Urinary bladder (tissue), 4 donors: ENCODE measurements around the gene NPAS3. TPM values are rescaled to one million over a fixed set of nuclear protein-coding genes. Genes with fewer than 3 reads are reported as not detected.

Experiments
- DNase-seq: peaks from one replicate; pipeline ENCODE4 v3.0.0-alpha.2; 2015; ENCODE audit errors: extremely low spot score
- H3K27ac ChIP-seq: one replicate; pipeline ENCODE4 v1.5.1; 2013; ENCODE audit warnings: low read depth, mild to moderate bottlenecking, moderate library complexity
- H3K36me3 ChIP-seq: one replicate; pipeline ENCODE4 v1.6.1; 2013; ENCODE audit warnings: mild to moderate bottlenecking, moderate library complexity; ENCODE audit not compliant: insufficient read depth
- H3K4me1 ChIP-seq: one replicate; pipeline ENCODE4 v1.6.1; 2013; ENCODE audit warnings: mild to moderate bottlenecking, moderate library complexity; ENCODE audit not compliant: insufficient read depth
- H3K4me3 ChIP-seq: one replicate; pipeline ENCODE4 v1.5.1; 2013; ENCODE audit warnings: low read depth, low read length
- WGBS: extraction: QIAGEN DNeasy Blood & Tissue Kit; methylation state at CpG from one replicate; pipeline ENCODE4 v1.1.7; 2013; 5-methylcytosine and 5-hydroxymethylcytosine counted together
- polyA plus RNA-seq: library from polyadenylated mRNA; stranded (reverse); fragments of 200-250 nt; gene quantifications from one replicate; pipeline ENCODE4 v1.2.3, GENCODE V29; 2013
- total RNA-seq: library from RNA; depleted of rRNA; stranded (reverse); fragments of >200 nt; gene quantifications from one replicate; pipeline ENCODE4 v1.2.3, GENCODE V29; 2014
- donor health status: healthy with polysubstance abuse.
- donor health status: healthy.

Gene NPAS3
- total and polyA plus RNA-seq, 2 donors: 1.0 to 7.1 TPM

- Histone ChIP-seq H3K27ac (no peak overlapping the region), H3K4me3 (no peak overlapping the region), H3K4me1 (no peaks in the 10 kb centered on the region), H3K36me3 (no peaks in the 10 kb centered on the region)
- DNase-seq: no peak
- WGBS: 82% methylated on average over 6 of the region's 6 CpGs
Measured at GRCh38 chr14:33618361-33619105, 679.9 kb downstream of the NPAS3 start.

DNA sequence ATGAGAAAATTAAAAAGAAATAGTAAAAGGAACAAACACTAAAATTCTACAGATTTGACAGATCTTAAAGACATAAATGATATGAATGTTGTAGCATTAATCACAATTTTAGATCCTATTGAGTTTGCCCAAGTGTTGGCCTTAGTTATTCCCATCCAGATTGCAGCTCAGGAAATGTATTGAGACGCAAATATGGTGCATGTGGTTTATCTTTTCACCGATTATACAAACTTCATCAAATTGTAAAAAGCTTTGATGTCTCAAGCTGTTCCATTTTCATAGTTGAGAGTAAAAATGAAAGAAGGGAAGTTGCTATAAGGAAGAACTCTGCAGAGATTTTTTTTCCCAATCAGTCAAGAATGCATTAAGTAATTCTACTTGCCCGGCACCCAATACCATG is 683.8 kb downstream of the NPAS3 start:
- Histone ChIP-seq H3K4me1 (no peaks in the 10 kb centered on the region), H3K4me3 (no peak overlapping the region), H3K27ac (no peak overlapping the region), H3K36me3 (no peaks in the 10 kb centered on the region)
- no peak for DNase-seq
- 89% methylated on average over 3 of the region's 3 CpGs for WGBS

- Histone ChIP-seq H3K36me3 (no peaks in the 10 kb centered on the region), H3K27ac (no peak overlapping the region), H3K4me3 (no peak overlapping the region), H3K4me1 (no peaks in the 10 kb centered on the region)
- DNase-seq: no peak
Measured at GRCh38 chr14:33629792-33630191, 691.1 kb downstream of the NPAS3 start.

DNA sequence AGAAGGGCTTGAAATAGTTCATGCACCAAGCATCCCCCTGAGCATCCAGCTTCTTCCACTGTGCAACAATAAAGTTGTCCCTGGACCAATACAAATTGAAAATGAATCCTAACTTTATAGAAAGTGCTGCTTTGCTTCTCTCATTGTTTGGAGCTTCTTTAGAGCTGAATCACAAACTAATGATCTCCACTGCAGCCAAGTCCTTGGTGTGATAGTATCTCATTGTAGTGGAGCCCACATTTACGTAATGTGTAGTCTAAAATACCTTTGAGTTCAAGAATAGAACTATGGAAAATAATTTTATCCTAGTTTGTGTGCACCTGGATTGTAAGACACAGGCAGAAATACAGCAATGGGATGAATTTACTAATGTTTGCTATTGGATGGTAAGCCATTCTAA is 692.3 kb downstream of the NPAS3 start:
- H3K4me1 ChIP-seq: no peaks in the 10 kb centered on the region
- no peak overlapping the region for H3K4me3 ChIP-seq
- no peak overlapping the region for H3K27ac ChIP-seq
- 92% methylated on average over 1 of the region's 1 CpG for WGBS
- H3K36me3 ChIP-seq: no peaks in the 10 kb centered on the region
- no peak for DNase-seq

DNA sequence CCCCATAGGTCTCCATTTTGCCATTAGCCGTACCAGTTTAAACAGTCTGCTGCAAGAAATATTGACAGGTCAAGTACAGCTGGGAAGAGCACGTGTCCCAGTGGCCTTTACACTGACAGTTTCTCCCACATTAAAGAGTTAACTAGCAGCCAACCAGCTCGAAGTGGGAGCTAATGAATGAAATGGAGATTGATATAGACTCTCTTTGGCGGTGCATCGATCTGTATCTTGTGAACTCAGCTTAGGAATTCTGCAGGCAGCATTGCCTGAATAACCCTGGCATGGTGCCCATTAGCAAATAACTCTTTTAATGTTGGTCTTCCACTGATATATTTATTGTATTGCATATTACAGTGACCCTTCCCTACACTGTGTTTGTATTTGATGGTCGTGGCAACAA is 692.8 kb downstream of the NPAS3 start:
- WGBS: 57% methylated on average over 6 of the region's 6 CpGs
- no peaks in the 10 kb centered on the region for H3K4me1 ChIP-seq
- H3K27ac ChIP-seq: no peak overlapping the region
- H3K36me3 ChIP-seq: no peaks in the 10 kb centered on the region
- H3K4me3 ChIP-seq: no peak overlapping the region
- DNase-seq: no peak

DNA sequence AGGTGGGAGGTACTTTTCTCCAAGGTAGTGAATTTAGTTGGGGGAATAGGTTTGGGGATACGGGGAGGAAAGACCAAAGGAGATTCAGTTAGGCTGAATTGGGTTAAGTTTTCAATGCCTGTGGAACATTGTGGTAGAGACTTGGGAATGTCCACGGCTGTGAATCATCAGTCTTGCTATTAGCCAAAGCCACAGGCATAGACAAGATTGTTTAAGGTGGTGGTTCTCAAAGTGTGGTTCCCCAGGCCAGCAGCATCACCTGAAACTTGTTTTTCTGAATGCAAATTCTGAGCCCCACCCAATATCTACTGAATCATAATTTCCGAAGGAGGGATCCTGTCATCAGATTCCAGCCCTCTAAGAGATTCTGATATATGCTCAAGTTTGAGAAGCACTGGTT is 696.0 kb downstream of the NPAS3 start:
- H3K36me3 ChIP-seq: no peaks in the 10 kb centered on the region
- no peaks in the 10 kb centered on the region for H3K4me1 ChIP-seq
- WGBS: 92% methylated on average over 3 of the region's 3 CpGs
- DNase-seq: no peak
- H3K27ac ChIP-seq: no peak overlapping the region
- no peak overlapping the region for H3K4me3 ChIP-seq

GRCh38 chr14:33636716-33637115 is 698.0 kb downstream of the NPAS3 start:
- Histone ChIP-seq H3K4me3 (no peak overlapping the region), H3K27ac (no peak overlapping the region), H3K4me1 (no peaks in the 10 kb centered on the region), H3K36me3 (no peaks in the 10 kb centered on the region)
- WGBS: 90% methylated on average over 4 of the region's 4 CpGs
- no peak for DNase-seq

GRCh38 chr14:33642080-33642479 is 703.4 kb downstream of the NPAS3 start:
- 67% methylated on average over 6 of the region's 6 CpGs for WGBS
- H3K27ac ChIP-seq: no peak overlapping the region
- no peak for DNase-seq
- no peak overlapping the region for H3K4me3 ChIP-seq
- H3K4me1 ChIP-seq: no peaks in the 10 kb centered on the region
- no peaks in the 10 kb centered on the region for H3K36me3 ChIP-seq

DNA sequence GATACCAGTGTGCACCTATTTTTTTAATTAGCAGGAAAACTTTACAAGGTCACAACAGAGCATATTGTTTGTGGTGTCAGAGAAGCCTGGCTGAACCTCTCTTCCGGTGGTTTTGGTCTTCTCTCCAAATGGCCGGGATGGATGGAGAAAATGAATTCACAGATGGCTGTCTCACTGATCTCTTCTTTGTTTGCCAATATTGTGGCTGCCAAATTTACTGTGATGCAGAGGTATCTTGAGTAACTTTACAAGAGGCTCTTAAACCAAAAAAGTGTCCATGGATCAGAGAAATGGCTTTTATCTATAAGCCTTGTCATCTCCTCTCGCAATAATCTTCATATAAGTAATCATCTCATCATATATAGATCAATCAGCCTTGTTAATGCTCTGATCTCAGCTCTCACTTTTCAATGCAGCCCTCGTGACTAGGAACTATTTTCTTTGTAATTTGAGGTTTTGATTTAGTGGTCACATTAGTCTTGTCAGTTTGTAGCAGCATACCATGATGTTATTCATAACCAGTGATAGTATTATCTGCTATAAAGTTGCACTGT is 704.1 kb downstream of the NPAS3 start:
- WGBS: 69% methylated on average over 4 of the region's 4 CpGs
- Histone ChIP-seq H3K4me1 (no peaks in the 10 kb centered on the region), H3K27ac (no peak overlapping the region), H3K36me3 (no peaks in the 10 kb centered on the region), H3K4me3 (no peak overlapping the region)
- no peak for DNase-seq

- Histone ChIP-seq H3K4me3 (no peak overlapping the region), H3K4me1 (no peaks in the 10 kb centered on the region), H3K27ac (no peak overlapping the region), H3K36me3 (no peaks in the 10 kb centered on the region)
- no peak for DNase-seq
- WGBS: 78% methylated on average over 5 of the region's 5 CpGs
Measured at GRCh38 chr14:33643426-33644181, 704.9 kb downstream of the NPAS3 start.

DNA sequence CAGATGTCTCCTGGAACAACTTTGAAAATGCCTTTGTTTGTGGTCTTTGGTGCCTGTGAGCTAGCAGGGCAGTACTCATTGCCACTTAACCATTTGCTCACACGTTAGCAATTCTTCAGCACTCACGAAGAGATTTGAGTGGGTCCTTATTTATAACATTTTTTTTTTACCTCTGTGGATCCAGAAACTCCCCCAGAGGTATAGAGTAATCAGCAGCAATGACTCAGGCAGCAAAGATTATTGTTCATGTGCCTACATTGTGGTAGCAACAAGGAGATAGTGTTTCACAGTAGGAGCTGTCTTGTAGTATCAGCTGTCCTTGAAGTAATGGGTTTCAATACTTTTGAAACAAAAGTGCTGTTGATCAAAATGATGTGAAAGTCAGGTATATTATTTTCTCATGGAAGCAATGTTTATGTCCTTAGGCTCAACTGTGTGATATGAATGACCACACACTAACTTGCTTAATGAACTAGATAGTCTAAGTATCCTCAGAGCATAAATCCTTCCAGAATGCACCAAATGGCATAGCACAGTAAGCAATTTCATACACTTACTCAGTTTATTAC is 708.1 kb downstream of the NPAS3 start:
- Histone ChIP-seq H3K27ac (no peak overlapping the region), H3K36me3 (no peaks in the 10 kb centered on the region), H3K4me1 (no peaks in the 10 kb centered on the region), H3K4me3 (no peak overlapping the region)
- 96% methylated on average over 2 of the region's 2 CpGs for WGBS
- no peak for DNase-seq

GRCh38 chr14:33647385-33647786 is 708.7 kb downstream of the NPAS3 start:
- no peaks in the 10 kb centered on the region for H3K4me1 ChIP-seq
- H3K27ac ChIP-seq: no peak overlapping the region
- 81% methylated on average over 3 of the region's 3 CpGs for WGBS
- H3K36me3 ChIP-seq: no peaks in the 10 kb centered on the region
- no peak overlapping the region for H3K4me3 ChIP-seq
- DNase-seq: no peak

- WGBS: 68% methylated on average over 3 of the region's 3 CpGs
- Histone ChIP-seq H3K4me1 (no peaks in the 10 kb centered on the region), H3K4me3 (no peak overlapping the region), H3K27ac (no peak overlapping the region), H3K36me3 (no peaks in the 10 kb centered on the region)
- no peak for DNase-seq
Measured at GRCh38 chr14:33650430-33650829, 711.8 kb downstream of the NPAS3 start.
